ENCODE measurements around the gene NAPB.

NAPB gene

GRCh38 chr20:23404196-23404595 is 17.1 kb downstream of the NAPB start:
- no peak for DNase-seq (ENCODE audit: low spot score)

GRCh38 chr20:23403751-23404150 is 17.5 kb downstream of the NAPB start:
- DNase-seq (ENCODE audit: low spot score): no peak

- no peak for DNase-seq (ENCODE audit: low spot score)
These were observed 20.2 kb downstream of the NAPB start for GRCh38 chr20:23401051-23401450.

DNA sequence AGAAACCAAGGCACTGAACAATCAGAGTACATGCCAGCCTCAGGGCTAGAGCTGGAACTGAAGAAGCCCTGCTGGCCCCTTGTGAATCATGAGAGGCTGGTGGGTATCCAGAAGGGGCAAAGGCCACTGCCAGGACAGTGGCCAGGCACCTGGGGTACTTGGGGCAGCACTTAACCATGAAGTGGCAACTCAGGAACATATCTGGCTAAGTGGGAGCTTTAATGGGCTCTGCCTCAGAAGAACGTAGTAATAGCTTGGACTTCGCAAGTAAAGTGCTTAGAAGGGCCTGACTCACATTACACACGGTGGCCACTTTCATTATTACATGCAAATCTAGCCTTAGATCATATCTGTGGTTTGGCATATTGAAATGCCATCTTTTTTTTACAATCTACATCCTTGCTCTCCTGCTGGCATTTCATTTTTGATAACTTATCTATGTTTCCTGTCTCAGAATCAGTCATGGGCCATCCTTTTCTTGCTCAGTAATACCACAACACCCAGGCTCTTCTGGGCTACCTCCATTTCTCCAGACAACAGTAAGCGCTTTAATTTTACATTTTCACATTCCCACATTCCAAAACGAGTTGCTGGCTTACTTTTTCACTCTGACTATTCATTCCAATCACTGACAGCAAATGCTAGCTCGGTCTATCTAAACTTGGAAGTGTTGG is 21.6 kb downstream of the NAPB start:
- no peak for DNase-seq (ENCODE audit: low spot score)

- DNase-seq (ENCODE audit: low spot score): no peak
These were observed 23.3 kb downstream of the NAPB start for GRCh38 chr20:23397961-23398360.

DNA sequence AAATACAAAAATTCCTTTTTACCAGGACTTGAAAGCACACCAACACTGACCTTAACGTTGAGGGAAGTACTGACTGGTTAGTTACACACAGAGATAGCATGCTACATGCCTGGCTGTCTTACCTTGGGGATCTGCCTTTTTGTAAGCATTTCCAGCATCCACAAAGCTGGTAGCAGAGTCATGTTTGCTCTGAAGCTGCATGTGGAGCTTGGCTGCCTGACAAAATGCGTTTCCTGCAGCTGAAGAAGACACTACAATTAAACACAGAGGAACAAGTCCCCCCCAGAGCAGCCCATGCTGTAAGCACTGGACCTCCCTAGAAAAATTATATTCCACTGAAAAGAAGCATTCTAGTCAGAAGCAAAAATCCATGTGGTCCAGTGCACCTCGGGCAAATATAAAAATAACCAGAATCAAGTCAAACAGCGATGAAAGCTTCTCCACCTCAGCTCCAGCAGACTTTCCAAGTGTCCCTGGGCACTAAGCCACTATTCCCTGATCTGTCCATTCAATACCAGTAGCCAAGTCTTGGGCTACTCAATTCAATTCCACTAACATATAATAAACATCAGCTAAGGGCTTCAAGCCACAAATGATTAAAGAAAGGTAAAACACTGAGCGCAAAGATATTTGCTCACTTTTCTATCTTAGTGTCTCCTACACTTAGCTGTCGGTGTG is 24.2 kb downstream of the NAPB start:
- DNase-seq (ENCODE audit: low spot score): no peak

DNA sequence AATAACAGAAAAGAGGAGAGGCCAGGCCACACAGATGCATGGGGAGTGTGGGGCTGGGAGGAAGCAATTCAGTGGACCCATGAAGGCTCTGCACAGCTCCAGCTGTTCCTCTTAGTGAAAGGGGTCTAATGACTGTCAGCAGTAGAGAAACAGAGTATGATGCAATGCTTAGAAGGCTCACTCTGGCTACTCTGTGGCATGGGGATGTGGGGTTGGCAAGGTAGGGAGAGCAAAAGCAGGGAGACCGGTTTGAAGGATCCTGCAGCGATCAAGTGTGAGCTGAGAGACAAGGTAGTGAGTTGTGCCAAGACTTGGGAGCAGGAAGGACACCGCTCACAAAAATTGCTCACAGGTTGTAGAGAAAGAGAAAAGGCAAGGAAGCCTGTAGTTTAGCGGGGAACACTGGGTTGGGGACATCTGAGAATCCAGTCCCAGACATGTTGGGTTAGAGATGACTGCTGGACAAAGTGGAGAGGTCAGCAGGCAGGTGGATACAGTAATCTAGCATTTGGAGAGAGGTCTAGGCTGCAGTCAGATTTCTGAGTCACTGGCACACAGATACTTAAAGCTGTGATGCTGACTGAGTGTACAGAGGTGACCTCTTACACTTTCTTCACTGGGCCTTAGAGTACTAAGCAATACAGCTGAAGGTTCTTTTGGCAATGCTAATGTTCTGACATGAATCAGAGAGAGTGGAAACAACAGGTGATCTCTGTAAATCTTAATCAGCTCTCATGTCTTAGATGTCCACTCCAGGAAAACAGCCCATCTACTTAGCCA is 27.1 kb downstream of the NAPB start:
- DNase-seq (ENCODE audit: low spot score): no peak

DNA sequence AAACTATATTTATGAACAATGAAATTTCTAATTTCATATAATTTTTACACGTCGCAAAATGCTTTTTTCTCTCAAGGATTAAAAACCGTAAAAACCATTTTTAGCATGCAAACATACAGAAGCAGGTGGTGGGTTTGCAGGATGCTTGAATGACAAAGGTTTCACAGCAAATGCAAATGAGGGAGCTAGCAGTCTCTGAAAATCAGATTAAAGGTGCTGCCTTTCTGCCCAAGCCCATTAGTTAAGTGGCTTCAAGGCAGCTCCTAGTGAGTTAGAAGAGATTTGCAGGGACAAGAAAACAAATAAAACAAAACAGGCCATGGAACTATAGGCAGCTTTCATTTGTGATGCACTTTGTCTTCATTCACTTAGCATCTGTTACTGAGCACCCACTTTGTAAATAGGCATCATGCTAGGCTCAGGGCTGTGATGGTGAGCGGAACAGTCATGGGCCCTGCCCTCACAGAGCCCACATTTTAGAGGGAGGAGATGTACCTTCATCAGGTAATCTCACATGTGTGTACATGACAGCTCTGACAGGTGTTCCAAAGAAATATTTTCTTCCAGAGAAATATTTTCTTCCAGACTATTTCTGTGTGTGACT is 29.5 kb downstream of the NAPB start:
- DNase-seq (ENCODE audit: low spot score): no peak

- DNase-seq (ENCODE audit: low spot score): no peak
These were observed 31.1 kb downstream of the NAPB start for GRCh38 chr20:23390091-23390774.

DNA sequence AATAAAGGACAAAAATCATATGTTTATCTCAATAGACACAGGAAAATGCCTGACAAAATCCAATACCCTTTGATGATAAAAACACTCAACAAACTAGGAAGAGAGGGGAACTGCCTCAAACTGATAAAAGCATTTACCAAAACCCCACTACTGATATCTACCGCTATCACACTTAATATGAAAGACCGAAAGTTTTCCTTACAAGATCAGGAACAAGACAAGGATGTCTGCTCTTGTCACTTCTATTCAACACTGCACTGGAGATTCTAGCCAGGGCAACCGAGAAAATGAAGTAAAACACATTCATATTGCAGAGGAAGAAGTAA is 34.2 kb downstream of the NAPB start:
- DNase-seq (ENCODE audit: low spot score): no peak

DNA sequence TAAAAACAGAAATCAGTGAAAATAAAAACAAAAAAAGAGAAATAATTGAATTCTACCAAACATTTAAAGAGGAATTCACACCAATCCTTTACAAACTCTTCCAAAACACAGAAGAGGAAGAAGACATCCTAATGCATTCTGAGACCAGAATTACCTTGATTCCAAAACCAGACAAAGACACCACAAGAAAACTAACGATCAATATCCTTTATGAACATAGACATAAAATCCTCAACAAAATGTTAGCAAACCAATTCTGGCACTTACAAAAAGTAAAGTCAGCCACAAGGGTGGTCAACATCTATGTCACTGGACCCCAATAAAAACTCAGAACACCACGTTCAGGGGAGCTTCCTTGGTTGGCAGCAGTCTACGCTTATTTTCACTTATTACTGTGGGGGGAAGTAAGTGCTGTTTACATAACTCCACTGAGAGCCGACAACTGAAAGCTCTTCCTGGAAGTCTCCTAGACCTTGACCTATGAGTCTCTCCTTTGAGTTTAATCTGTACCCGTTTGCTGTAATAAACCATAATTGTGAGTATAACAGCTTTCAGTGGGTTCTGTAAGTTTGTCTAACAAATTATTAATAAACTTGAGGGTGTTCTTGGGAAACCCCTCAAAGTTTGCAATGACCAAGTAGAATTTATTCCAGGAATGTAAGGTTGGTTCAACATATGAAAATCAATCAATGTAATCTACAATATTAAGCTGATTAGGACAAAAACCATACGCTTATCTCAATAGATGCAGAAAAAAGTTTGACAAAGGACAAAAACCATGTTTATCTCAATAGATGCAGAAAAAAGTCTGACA is 34.8 kb downstream of the NAPB start:
- DNase-seq (ENCODE audit: low spot score): no peak

DNA sequence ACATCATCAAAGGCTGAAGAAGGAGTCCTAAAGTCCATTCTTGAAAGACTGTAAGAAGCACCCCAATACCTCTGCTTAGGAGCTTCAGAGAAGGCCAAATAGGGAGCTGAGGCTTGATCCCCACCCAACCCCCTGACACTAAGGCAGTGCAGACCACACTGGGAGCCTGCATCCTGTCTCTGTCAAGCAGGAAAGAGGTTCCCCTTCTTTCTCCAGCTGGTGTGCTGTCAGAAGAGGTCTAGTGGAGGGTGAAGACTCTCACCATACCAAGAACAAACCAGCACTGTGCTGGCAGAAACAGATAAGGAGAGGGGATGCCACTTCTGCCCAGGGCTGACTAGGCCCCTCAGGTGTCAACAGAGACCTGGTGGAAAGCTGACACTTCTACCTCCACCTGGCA is 39.4 kb downstream of the NAPB start:
- DNase-seq (ENCODE audit: low spot score): no peak

GRCh38 chr20:23379772-23380171 is 41.5 kb downstream of the NAPB start:
- no peak for DNase-seq (ENCODE audit: low spot score)

DNA sequence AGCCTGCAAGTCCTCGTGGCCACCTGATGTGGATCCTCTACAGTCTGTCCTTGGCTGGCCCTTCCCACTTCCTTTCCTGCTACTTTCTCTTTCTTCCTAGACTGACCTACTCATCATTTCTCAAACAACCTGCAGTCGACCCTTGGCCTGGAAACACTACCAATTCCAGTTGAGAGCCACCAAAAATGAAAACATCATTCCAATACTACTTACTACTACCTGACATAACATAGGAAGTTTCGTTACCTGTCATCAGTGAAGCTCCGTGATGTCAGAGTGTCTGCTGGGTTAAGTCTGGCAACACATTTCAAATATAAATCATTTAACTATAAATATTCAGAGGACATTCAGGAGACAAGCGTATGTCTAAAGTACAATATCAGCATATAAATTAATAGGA is 45.5 kb downstream of the NAPB start:
- no peak for DNase-seq (ENCODE audit: low spot score)

DNA sequence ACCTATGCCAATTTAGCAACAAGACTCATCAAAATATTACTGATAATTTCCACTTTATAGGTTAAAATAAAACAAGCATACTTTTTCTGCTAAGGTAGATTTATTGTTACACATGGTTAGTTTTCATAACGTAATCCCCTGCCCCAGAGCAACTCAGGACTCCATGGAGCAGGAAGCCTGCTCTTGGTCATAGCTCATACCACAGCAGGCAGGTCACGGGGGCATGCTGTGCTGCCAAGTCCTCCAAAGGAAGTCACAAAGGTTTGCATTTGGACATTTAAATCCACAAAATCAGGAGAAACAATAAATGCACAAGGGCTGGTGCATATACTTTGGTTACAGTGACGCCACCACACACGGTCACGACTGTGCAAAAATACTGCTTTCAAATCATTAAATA is 46.8 kb downstream of the NAPB start:
- no peak for DNase-seq (ENCODE audit: low spot score)

DNA sequence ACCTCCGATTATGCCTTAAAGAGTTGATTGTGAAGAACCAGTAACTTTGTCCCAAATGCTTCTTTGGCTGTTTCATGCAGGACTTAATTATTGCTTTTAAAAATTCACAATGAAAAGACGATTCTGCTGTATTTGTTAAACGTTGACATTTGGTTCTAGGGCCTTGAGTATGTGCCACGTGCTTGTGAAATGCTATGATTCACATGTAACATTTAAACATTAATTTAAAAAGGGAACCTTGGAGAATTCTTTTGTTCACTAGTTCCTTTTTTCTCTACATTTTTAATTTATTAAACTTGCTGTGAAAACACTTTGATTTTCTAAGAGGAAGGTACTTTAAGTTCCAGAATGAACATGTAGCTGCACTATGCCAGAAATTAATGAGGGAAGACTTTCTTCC is 49.8 kb downstream of the NAPB start:
- DNase-seq (ENCODE audit: low spot score): no peak

DNA sequence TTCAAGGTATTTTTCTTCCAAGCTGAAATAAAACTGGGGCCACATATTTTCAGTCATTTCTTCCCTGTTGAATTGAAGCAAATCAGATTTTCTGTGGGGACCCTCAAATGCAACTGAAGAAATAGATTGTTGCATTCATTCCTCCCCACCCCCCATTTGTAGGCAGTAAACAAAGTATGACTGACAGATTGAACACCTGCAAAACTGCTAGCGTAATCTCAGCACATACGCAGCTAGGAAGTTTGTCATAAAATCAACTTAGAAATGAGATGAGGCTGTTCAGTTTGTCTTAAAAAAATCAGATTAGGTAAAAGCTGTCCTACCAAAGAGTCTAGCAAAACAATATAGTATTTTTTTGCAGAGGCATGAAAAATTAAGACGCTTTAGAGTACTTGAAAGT is 50.4 kb downstream of the NAPB start:
- no peak for DNase-seq (ENCODE audit: low spot score)

DNA sequence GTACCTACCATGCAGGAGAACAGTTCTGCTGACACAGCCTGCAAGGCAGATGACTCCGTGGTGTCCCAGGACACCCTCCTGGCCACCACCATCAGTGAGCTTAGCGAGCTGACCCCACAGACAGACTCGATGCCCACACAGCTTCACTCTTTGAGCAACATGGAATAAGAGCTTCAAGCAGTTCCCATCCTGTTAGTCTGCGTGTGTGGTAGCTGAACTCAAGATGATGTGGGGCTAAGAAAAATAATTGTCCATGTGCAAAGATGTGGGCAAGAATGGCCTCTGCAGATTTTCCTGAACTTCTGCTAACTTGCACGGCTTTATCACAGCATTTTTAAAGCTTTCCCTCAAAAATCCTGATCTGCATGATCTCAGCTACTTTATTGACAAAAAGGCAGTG is 51.0 kb downstream of the NAPB start:
- DNase-seq (ENCODE audit: low spot score): no peak

DNA sequence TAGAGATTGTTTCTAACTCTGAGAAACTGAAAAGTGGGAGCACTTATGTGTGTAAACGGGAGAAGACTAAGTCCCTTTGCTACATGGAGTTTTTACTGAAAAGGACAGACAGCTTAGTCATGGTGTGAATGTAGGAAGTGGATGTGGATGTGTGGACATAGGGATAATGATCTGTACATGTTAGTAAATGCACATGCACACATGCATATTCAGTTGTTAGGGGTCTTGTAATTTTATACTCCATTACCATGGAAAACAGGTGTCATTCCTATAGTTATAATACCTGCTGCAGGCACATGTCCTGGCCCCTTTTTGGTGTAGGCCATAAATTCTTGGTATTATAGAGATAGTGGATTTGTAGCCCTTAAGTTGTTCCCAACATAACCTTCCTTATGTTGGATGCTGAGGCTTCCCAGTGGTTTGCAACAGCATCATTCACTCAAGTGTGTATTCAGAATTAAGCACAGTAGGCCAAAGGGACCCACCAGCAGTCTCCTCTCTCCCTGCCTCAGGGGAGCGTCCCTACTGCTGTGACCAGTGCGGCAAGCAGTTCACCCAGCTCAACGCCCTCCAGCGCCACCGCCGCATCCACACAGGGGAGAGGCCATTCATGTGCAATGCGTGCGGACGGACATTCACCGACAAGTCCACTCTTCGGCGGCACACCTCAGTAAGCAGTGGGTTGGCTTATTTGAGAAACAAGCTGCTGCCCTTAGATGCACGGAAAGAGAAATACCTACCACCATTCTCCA is 52.0 kb downstream of the NAPB start:
- DNase-seq (ENCODE audit: low spot score): no peak

- no peak for DNase-seq (ENCODE audit: low spot score)
These were observed 52.8 kb downstream of the NAPB start for GRCh38 chr20:23368316-23369071.

All from pons (tissue), 1 donor.